ENCODE data around the gene COPZ1. TPM values are rescaled to one million over a fixed set of nuclear protein-coding genes. Genes with fewer than 3 reads are reported as not detected.
A peak's percentile ranks its signal among the peaks of the same experiment; 100 is the strongest.

COPZ1 gene
- total RNA-seq, 3 donors from 2014 or later, result 70.9 to 109 (median 90.1) TPM

DNA sequence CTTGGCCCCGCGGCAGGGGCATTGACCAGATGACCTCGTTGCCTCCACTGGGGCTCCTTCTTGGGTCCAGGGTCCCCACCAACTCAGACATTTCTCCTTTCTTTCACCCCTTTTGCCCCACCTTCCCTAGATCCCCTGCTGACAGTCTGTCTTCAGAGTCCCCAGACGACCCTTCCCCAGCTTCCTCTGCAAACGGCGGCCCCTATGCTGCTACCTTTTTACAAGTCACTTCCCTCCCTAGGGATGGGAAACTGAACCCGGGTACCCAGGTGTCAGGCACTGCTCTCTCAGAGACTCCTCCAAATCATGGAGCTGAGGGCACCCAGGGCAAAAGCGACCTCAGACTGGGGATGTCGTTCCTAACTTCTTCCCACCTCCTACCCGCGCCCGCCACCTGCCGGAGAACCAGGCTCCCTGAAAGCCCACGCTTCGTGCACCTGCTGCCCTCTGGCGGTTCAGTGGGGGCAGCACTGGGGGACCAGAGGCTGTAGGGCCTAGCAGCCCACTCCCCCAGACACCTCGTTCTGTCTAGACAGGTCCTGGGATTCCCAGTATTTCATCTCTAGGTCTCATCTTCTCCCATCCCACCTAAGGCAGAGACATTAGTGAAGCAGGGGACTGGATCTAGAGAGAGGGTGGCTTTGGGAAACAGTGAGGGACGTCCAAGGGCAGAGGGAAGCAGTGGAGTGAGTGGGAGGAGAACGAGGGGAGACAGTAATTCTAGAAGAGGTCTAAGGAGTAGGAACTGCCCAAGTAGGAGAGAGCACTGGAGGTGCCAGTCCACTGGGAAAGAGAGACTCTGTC lies 54.7 kb downstream of the COPZ1 start:
- Histone ChIP-seq H3K27me3 (no peaks in the 10 kb centered on the region), H3K27ac (peak overlapping the region; percentile 70 to 81), H3K4me3 (peak overlapping the region; percentile 54 to 73 (median 54)), H3K9me3 (no peaks in the 10 kb centered on the region), H3K4me1 (no peaks in the 10 kb centered on the region), H3K36me3 (no peaks in the 10 kb centered on the region)
- DNase-seq (ENCODE audit: low spot score in 2 of 2), result peak; percentile 82 to 93
- intact Hi-C loops (cut with DNase I; ENCODE audit: low total_unique reads), result no loop called here
- TF ChIP-seq, protein P1, sequence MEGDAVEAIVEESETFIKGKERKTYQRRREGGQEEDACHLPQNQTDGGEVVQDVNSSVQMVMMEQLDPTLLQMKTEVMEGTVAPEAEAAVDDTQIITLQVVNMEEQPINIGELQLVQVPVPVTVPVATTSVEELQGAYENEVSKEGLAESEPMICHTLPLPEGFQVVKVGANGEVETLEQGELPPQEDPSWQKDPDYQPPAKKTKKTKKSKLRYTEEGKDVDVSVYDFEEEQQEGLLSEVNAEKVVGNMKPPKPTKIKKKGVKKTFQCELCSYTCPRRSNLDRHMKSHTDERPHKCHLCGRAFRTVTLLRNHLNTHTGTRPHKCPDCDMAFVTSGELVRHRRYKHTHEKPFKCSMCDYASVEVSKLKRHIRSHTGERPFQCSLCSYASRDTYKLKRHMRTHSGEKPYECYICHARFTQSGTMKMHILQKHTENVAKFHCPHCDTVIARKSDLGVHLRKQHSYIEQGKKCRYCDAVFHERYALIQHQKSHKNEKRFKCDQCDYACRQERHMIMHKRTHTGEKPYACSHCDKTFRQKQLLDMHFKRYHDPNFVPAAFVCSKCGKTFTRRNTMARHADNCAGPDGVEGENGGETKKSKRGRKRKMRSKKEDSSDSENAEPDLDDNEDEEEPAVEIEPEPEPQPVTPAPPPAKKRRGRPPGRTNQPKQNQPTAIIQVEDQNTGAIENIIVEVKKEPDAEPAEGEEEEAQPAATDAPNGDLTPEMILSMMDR (IDR thresholded peaks at IDR 0.05), result peak; percentile 96 to 100 (median 99)
- TF ChIP-seq POLR2A (IDR thresholded peaks at IDR 0.05) (no peak), POLR2AphosphoS5 (IDR thresholded peaks at IDR 0.05) (peak in 2 of 3 donors; percentile 51 to 64)

DNA sequence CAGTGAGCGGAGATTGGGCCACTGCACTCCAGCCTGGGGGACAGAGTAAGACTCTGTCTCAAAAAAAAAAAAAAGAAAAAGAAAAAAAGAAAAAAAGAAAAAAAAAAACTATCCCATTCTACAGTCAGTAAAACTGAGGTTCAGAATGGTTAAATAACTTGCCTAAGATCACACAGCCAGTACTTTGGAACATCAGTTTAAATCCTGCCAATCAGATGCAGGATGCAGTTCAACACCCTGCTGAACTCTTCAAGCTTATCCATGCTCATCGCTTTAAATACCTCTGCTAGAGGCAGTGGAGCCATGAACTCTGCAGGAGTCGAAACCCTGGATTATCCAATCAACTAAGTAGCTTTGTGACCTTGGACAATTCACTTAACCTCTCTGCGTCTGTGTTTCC lies 56.2 kb downstream of the COPZ1 start:
- H3K4me3 ChIP-seq, result no peak overlapping the region
- H3K27me3 ChIP-seq, result no peaks in the 10 kb centered on the region
- DNase-seq (ENCODE audit: low spot score in 2 of 2), result no peak
- TF ChIP-seq POLR2A (IDR thresholded peaks at IDR 0.05) (no peak), POLR2AphosphoS5 (IDR thresholded peaks at IDR 0.05) (no peak)
- TF ChIP-seq, protein P1 (IDR thresholded peaks at IDR 0.05), result no peak
- H3K36me3 ChIP-seq, result no peaks in the 10 kb centered on the region
- intact Hi-C loops (cut with DNase I; ENCODE audit: low total_unique reads), result loop anchor here (1.0 kb wide), 1 partner anchor 31 kb away; no protein-coding TSS in a partner anchor
- no peaks in the 10 kb centered on the region for H3K4me1 ChIP-seq
- no peak overlapping the region for H3K27ac ChIP-seq
- no peaks in the 10 kb centered on the region for H3K9me3 ChIP-seq

DNA sequence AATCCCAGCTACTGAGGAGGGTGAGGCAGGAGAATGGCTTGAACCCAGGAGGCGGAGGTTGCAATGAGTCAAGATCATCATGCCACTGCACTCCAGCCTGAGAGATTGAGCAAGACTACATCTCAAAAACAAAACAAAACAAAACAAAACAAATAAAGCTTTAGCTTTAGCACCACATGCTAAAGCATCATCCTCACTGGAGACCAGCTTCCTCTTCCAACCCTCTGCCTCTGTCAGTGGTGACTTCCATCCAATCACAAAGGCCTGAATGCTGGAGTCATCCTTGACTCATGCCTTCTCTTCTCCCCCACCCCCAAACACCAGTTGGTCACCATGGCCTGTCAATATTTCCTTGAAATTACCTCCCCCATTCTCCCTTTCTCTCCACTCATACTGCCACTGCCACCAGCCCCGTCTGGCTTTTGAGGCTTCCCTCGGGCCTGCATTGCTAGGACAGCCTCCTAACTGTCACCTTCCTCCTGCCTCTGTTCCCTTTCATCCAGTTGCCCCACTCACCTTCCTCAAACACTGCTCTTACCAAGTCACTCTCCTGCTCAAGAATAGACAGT lies 58.2 kb downstream of the COPZ1 start:
- Histone ChIP-seq H3K27ac (peak overlapping the region in 1 of 2 donors; percentile 83), H3K4me3 (no peak overlapping the region), H3K9me3 (no peaks in the 10 kb centered on the region), H3K4me1 (peaks cover 0 to 6% of the 10 kb centered on the region in 2 donors), H3K36me3 (no peaks in the 10 kb centered on the region), H3K27me3 (no peaks in the 10 kb centered on the region)
- no peak for DNase-seq (ENCODE audit: low spot score in 2 of 2)
- intact Hi-C loops (cut with DNase I; ENCODE audit: low total_unique reads), result no loop called here
- TF ChIP-seq POLR2A (IDR thresholded peaks at IDR 0.05), result no peak
- peak in 1 of 3 donors; percentile 29 for TF ChIP-seq POLR2AphosphoS5 (IDR thresholded peaks at IDR 0.05)

DNA sequence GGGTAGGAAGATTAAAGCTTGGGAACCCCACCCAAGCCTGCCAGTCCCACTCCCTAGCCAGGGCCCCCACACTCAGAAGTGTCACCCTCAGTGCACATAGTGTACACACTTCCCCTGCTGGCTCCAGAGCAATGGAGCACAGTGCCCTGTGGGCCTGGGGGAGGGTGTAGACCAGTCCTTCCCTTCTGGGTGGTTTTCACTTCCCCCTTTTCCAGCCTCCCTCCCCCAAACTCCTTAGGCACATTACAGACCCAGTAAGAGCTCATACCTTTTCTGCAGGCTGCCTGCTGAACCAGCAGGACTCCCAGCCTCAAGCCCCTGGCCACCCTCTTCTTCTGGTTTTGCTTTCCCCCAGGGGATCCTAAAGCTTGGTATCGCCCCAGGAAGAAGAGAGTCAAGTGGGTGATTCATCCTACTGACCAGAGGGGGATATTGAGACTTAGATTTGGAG lies 59.7 kb downstream of the COPZ1 start, which contains the start of gene ZNF385A:
TSS of gene ZNF385A (minus strand) at position 143 of the 451 bp plus-strand sequence. CDS start 219 bp downstream, outside the sequence.
- Histone ChIP-seq H3K36me3 (no peaks in the 10 kb centered on the region), H3K27me3 (no peaks in the 10 kb centered on the region), H3K4me1 (peaks cover 0 to 10% of the 10 kb centered on the region in 2 donors), H3K27ac (peak within 1 kb of the TSS; percentile 83 to 90), H3K9me3 (no peaks in the 10 kb centered on the region), H3K4me3 (peak within 1 kb of the TSS in 1 of 3 donors; percentile 15)
- TF ChIP-seq, protein P1 (IDR thresholded peaks at IDR 0.05), result no peak
- TF ChIP-seq POLR2AphosphoS5 (IDR thresholded peaks at IDR 0.05), result no peak
- DNase-seq (ENCODE audit: low spot score in 2 of 2), result no peak
- intact Hi-C loops (cut with DNase I; ENCODE audit: low total_unique reads), result no loop called here

DNA sequence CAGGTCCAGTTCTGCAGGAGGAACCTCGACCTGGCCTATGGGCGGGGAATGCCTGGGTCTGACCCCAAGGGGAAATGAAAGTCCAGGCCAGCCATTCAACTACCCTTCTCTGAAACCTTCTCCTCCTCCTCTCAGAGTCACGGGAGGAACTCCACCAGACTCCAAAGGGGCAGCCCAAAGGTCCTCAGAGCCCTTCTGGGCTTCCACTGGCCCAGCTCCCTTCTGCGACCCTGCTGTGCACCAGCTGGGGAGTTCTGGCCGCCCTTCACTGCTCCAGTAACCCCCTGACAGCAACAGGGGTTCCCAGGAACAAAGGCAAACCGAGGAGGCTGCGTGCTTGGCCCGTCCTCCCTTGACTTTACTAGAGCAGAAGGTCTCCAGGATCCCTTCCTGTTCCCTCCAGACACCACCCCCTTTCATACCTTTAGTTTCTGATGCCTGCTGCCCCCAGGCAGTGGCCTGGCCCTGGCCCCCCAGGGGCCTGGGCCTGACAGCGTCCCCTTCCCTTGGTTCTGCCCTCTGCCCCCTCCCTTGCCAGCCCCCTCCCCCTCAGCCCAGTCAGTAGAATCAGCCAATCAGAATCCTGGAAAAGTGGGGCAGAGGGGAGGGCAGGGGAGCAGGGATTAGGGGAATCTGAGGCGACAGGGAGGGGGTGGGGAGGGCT lies 60.5 kb downstream of the COPZ1 start:
- Histone ChIP-seq H3K27me3 (no peaks in the 10 kb centered on the region), H3K27ac (peak overlapping the region; percentile 83 to 90)
- DNase-seq (ENCODE audit: low spot score in 2 of 2), result no peak

More for the DNA sequence above, 60.5 kb downstream of the COPZ1 start:
- TF ChIP-seq, protein P1 (IDR thresholded peaks at IDR 0.05), result no peak
- TF ChIP-seq POLR2A (IDR thresholded peaks at IDR 0.05) (no peak), POLR2AphosphoS5 (IDR thresholded peaks at IDR 0.05) (no peak)
- Histone ChIP-seq H3K4me1 (peaks cover 0 to 10% of the 10 kb centered on the region in 2 donors), H3K36me3 (no peaks in the 10 kb centered on the region), H3K9me3 (no peaks in the 10 kb centered on the region), H3K4me3 (peak overlapping the region in 1 of 3 donors; percentile 15)
- intact Hi-C loops (cut with DNase I; ENCODE audit: low total_unique reads), result no loop called here

Data from breast epithelium (tissue), 4 donors.